GM12891 (cell line): ENCODE data around the gene RNF212B.
A peak's percentile ranks its signal among the peaks of the same experiment; 100 is the strongest.

Experiments used
- POLR2A ChIP-seq: IDR thresholded peaks from 2 replicates; pipeline ENCODE4 v1.6.1; 2011; ENCODE audit warnings: low read depth, low read length, control low read depth
- TAF1 ChIP-seq: IDR thresholded peaks from 2 replicates; pipeline ENCODE4 v1.6.1; 2011; ENCODE audit warnings: low read depth, low read length, control low read depth

- TF ChIP-seq TAF1: peak; percentile 33; the same call in 1 of the 2 replicates
- TF ChIP-seq POLR2A: peak; percentile 75
Observed at GRCh38 chr14:23284654-23285529, 47.2 kb downstream of the RNF212B start.
